GM19372 (cell line): ENCODE results near the gene SULT1A2.
"Not testable (repeated sequence)": the region's sequence is repeated elsewhere in the genome, so short reads cannot be mapped to it uniquely, and the experiment has no call there.

Source experiments
- ATAC-seq: cut with Tn5 transposase; IDR thresholded peaks from one replicate; pipeline ENCODE4 v1.9.1; 2021; ENCODE audit warnings: mild to moderate bottlenecking, low read depth, moderate library complexity; ENCODE audit not compliant: unreplicated experiment

Gene SULT1A2

DNA sequence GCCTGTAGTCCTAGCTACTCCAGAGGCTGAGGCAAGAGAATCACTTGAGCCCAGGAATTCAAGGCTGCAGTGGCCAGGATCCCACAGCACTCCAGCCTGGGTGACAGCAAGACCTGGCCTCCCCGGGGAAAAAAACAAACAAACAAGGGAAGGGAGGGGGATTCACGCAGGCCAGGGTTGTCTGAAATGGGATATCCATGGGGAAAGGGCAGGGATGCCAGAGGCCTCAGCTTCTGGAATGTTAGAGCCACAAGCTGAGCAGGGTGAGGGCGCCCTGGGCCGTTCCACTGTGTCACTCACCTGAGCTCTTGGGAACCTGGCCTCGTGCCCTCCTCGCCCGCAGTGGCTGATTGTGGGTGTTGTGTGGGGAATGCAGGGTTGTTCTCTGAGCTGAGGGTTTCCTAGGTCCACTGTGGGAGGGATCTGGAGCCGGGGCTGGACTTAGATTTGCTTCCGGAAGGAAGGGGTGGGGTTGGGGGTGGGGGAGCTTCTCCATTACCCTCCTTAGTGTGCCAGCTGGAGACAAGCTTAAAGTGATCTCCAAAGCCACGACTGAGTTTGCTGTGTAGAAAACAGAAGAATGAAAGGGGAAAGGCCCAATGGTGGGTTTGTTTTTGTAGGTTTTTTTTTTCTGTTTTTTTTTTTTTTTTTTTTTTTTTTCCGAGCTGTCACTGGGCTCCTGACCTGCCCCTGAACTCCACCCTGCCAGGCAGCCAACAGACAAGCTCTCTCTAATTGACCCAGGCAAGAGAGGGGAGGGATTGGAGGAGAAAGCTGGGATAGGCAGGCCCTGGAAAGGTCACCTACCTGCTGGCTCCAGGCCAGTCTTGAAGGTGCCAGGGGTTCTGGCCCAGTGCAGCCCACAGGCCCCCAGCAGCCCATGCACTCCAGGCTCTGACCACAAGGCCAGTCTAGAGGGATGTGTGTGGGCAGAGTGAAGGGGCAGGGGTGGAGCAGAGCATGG is 13.1 kb upstream of the SULT1A2 start, which contains the start of gene SULT1A1:
TSS of gene SULT1A1 (minus strand) at position 414 of the 964 bp plus-strand sequence. CDS start 1,189 bp downstream, outside the sequence.
- no peak for ATAC-seq

DNA sequence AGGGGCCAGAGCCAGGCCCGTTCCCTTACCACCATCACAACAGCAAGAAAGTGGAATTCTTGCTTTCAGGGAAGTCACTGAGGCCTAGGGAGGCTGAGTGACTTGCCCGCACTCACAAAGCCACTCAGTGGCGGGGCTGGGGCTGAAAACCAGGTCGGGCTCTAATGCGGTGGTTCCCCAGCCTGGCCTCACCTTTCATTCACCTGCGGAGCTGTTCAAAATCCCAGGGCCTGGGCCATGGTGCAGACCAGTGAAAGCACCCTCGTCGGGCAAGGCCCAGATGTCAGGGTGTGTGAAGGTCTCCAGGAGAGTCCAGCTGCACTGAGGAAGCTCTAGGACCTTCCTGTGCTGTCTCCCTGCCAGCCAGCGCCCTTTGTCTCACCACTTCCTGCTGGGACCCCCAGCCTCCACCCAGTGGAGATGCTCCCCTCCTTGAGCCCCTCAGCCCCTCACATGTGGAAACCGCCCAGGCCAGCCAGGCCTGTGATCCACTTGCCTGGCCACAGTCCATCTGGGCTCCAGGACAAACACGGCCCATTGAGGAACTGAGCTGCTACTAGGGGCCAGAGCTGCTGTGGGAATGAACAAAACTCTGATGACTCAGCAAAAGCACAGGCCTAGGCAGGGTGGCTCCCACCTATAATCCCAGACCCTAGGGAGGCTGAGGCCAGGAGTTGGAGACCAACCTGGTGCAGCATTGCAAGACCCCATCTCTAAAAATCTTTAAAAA is 12.2 kb upstream of the SULT1A2 start:
- ATAC-seq = not testable (repeated sequence)

DNA sequence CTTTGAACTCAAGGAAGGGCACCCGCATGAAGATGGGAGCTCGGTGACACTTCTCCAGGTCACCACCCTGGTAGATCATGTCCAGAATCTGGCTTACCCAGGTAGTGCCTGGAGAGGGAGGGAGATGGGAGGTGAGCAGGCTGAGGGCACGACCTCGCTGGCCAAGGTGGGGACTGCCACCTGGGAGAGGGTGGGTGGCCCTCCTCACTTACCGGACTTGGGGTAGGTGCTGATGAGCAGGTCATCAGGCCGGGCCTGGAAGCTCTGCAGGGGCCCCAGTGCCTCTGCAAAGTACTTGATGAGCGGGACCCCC is 11.6 kb upstream of the SULT1A2 start:
- not testable (repeated sequence) for ATAC-seq

DNA sequence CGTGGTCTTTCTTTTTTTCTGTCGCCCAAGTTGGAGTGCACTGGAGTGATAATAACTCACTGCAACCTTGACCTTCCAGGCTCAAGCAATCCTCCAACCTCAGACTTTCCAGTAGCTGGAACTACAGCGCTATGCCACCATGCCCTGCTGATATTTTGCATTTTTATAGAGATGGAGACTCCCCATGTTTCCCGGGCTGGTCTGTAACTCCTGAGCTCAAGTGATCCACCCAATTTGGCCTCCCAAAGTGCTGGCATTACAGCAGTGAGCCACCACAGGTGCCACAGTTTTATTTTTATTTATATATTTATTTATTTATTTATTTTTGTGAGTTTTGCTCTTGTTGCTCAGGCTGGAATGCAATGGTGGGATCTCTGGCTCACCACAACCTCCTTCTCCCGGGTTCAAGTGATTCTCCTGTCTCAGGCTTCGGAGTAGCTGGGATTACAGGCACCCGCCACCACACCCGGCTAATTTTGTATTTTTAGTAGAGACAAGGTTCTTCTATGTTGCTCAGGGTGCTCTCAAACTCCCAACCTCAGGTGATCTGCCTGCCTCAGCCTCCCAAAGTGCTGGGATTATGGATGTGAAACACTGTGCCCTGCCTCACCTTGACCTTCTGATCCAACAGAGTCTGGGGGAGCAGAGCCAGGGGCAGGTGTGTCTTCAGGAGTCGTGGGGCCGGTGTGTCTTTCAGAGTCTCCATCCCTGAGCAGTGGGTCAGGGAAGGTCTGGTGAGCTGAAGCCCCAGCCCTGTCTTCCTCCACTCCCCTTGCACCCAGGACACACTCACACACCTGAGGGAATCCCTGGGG is 11.0 kb upstream of the SULT1A2 start:
- not testable (repeated sequence) for ATAC-seq

DNA sequence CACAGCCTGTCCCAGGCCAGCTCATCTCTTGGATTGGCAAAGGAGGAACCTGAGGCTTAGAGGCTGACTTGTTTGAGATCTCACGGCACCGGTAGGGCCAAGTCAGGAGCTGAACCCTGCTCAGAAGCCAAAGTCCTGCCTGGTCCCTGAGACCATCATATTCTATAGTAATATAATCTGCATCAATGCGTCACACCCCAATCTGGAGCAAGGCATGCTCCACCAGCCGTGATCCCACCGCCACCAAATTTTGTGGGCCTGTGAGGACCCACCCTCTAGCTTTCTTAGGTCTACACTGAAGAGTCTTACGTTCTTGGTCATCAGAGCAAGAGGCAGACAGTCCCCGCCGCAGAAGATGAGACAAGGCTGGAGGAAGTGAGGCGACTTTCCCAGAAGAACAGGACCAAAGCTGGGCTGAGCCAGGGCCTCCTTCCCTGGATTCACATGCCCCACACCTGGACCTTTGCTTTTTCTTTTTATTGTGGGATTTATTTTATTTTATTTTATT is 10.3 kb upstream of the SULT1A2 start:
- ATAC-seq = no peak

DNA sequence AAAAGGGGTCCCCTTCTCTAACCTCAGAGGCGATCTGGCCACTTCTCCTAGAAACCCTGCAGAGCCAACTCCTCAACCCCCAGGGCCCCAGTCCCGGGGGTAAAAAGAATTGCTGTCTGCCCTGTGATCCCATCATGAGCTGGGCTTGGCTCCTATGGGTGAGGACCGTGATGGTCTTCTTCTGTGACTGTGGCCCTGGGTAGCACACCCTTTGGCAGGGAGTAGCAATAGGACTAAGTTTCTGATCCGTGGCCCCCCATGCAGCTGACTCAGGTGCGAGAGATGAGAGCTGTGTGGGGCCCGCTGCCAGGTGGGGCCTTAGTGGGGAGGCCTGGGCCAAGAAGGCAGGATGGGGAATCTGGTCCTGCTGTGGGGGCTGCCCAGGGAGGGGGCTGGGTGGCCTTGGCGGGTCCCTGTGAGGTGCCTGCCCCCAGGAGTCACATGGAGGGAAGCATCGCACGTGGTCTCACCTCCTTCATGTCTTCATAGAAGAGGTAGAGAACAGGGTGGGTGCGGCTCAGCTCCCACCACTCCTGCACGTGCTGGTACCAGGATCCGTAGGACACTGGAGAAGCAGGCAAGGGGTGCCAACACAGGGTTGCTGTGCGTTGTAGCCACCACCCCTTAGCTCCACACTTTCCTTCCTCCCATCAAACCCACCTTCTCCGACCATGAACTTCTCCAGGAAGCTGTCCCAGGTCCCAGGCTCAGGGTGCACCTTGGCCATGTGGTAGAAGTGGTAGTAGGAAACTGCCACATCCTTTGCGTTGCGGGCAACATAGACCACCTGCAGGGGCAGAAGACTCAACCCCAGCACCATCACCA is 9.7 kb upstream of the SULT1A2 start:
- ATAC-seq = no peak

DNA sequence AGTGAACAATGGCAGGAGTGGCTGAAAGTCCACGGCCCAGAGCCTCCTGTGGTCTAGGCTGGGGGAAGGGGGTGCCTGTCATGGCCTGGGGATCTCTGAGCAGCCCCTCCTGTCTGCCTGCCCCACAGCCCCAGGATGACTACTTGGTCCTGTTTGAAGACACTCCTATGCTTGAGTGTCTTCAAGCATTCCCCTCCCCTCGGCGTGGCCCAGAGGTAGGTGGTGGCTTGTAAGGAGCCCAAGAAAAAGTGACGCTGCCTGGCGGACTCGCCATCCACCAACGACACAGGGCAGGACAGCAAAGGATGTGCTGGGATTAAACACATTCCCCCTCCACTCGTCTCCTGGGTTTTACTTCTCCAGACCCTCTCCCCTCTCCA is 7.3 kb upstream of the SULT1A2 start:
- no peak for ATAC-seq

DNA sequence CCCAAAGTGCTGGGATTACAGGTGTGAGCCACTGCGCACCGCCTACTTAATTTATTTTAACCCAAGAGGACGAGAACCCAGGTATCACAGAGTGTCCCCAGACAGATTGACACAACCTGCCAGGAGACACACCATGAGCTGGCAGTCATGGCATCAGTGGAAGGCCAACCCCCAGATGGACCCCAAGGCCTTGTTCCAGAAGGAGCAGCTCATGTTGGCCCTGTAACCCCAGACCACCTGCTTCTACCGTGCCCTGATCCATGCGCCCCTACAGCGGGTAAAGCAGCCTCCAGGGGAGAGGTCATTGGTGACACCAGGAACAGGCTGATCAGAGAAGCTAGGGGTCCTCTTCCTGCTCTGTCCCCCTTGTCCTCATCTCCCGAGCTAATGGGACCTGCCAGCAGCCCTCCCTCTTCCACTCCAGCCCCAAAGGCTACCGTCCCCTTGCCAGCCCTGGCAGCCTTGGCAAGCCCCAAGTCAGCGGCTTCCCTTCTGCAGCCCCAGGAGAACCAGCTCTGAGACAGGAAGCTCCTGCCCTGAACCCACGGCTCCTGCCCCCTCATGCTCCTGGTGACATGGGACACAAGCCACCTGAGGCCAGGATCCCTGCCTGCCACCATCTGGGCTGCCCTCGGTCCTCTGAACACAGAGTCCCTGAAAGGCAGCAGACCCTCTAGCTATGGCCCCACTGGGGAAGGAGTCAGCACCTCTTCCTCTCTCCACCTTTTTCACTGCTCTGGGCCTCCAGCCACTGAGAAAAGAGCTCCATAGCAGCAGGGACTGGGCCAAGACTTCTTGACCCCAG is 6.7 kb upstream of the SULT1A2 start:
- no peak for ATAC-seq

DNA sequence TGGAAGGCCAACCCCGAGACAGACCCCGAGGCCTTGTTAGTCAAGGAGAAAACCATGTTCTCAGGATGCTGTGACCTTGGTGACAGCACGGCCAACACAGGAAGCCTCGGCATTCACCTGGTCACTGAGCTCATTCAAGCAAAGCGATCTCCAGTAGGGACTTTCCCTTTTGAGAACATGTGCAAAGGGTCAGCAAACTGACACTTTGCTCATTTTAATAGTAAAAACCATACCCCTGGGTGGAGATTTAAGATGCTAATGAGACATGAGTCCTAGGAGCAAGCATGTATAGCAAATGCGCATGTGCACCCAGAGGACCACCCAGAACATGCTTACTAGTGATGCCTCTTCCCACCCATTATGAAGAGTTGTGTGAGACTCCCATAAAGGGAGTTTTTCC is 5.7 kb upstream of the SULT1A2 start:
- ATAC-seq = no peak

DNA sequence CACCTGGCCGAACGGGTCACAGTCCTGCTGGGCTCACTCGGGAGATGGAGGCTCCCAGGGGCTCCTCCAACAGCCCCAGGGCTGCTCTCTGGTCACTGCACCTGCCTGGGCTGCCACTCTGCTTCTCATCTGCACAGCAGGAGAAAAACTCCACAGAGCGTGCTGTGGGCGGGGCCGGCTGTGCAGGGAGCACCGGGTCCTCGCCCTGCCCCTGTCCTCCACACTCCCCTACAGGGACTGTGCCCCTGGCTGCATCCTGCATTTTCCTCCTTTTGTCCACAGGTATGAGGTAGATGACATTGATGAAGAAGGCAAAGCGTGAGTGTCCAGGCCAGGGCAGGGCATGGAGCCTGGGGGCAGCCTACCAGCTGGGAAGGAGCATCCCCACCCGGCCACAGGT is 5.2 kb upstream of the SULT1A2 start:
- ATAC-seq = not testable (repeated sequence)

DNA sequence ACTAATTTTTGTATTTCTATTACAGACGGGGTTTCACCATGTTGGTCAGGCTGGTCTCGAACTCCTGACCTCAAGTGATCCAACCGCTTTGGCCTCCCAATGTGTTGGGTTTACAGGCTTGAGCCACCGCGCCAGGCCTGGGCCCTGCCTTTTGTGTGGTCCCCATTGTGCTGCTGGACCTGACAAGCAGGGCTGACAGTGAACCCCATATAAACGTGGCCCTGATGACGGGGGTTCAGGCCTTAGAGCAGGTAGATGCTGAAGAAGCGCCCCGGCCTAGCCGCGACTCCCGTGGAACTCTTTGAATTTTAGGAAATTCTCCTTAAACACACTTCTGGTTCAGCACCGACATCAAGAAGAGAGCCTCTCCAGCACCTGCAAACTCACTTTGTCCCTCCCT is 4.7 kb upstream of the SULT1A2 start:
- not testable (repeated sequence) for ATAC-seq

DNA sequence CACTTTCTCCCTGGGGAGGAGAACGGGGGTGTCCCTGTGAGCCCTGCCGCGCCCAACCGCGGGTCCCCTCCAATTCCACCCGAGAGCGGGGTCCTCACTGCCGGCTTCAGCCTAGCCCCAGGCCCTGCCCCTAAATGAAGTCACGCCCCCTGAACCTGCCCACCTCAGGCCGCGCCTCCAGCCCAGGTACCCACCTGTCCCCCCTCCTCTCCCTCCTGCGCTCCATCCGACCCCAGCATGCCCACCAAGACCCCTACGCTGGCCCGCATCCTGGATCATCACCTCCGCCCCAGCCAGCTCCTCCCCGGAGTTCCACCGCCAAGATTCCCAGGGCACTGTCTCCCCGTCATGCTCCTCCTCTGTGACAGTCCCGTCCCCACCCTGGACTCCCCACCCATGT is 4.1 kb upstream of the SULT1A2 start:
- not testable (repeated sequence) for ATAC-seq

DNA sequence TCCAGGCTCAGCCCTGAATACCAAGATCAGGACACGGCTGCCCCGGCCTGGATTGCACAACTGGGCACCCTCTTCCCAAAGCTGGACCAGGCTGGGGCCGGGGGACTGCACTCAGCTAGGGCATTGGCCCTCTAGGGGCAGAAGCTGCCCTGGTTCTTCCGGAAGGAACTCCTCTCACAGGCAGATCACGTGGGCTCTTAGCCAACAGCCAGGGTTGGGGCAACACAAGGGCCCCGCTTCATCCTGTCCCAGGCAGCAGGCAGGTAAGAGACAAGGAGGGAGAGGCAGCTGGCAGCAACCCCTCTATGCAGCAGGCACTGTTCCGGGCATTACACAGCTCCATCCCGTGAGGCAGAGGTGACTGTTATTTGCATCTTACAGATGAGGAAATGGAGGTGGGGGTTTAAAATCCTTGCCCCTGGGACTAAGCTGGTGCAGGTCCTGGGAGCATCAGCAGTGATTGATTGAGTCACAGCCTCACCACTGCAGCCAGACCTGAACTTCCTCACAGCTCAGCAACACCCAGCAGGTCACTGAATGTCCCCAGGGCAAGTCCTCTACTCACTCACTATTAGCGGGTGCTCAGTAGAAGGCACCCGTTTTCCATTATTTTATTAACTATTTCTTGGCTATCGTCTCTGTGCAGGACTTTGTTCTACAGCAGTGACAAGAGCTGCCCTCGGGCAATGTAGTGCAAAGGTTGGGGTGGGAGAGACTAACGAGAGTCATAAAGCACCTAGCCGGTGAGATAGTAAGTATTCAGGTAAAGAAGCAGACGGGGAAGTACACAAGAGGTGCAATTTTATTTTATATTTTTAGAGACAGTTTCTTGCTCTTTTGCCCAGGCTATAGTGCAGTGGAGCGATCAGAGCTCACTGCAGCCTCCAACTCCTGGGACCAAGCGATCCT is 2.8 kb upstream of the SULT1A2 start:
- ATAC-seq = not testable (repeated sequence)

DNA sequence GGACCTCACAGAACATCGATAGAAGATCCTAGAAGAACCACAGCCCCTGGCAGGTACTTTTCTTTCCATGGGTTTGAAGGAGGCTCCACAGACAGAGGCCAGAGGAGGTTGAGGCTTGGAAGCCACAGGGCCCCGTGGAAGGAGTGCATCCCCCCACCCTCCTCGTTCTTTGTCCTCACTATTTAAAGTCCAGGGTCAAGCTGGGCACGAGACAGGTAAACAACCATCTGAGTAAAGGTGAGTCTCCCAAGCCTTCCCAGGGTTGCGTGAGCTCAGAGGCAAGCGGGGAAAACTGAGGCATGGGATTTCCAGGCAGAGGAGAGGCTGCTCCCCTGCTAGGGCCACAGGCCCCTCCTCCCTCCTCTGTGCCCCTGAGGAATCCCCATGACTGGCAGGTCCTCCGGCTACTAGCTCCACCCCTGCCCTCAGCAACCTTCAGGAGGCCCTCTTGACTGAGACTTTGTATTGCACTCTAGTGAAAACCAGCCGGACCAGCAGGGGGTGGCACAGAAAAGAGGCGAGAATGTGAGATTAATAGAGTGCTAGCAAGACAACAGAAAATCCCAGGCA is 927 bp upstream of the SULT1A2 start:
- no peak for ATAC-seq

DNA sequence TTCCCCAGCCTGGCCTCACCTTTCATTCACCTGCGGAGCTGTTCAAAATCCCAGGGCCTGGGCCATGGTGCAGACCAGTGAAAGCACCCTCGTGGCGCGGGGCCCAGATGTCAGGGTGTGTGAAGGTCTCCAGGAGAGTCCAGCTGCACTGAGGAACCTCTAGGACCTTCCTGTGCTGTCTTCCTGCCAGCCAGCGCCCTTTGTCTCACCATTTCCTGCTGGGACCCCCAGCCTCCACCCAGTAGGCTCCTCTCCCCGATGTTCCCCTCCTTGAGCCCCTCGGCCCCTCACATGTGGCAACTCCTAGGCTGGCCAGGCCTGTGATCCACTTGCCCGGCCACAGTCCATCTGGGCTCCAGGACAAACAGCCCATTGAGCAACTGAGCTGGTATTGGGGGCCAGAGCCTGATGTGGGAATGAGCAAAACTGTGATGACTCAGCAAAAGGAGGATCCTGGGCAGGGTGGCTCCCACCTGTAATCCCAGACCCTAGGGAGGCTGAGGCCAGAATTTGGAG is 677 bp downstream of the SULT1A2 start:
- ATAC-seq = no peak

DNA sequence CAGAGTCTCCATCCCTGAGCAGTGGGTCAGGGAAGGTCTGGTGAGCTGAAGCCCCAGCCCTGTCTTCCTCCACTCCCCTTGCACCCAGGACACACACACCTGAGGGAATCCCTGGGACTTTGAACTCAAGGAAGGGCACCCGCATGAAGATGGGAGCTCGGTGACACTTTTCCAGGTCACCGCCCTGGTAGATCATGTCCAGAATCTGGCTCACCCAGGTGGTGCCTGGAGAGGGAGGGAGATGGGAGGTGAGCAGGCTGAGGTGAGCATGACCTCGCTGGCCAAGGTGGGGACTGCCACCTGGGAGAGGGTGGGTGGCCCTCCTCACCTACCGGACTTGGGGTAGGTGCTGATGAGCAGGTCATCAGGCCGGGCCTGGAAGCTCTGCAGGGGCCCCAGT is 1.4 kb downstream of the SULT1A2 start:
- ATAC-seq = not testable (repeated sequence)

DNA sequence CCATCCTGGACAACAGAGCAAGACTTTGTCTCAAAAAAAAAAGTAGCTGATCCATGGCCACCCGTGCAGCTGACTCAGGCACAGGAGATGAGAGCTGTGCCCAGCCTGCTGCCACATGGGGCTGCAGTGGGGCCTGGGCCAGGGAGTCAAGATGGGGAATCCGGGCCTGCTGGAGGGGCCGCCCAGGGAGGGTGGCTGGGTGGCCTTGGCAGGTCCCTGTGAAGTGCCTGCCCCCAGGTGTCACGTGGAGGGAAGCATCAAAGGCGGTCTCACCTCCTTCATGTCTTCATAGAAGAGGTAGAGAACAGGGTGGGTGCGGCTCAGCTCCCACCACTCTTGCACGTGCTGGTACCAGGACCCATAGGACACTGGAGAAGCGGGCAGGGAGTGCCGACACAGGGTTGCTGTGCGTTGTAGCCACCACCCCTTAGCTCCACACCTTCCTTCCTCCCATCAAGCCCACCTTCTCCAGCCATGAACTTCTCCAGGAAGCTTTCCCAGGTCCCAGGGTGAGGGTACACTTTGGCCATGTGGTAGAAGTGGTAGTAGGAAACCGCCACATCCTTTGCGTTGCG is 3.8 kb downstream of the SULT1A2 start:
- no peak for ATAC-seq
